ENCODE data around the gene FGFR2. TPM values are rescaled to one million over a fixed set of nuclear protein-coding genes. Genes with fewer than 3 reads are reported as not detected.

Gene FGFR2
- total RNA-seq, 1 experiment from 2014 or later, result 19.7 TPM

DNA sequence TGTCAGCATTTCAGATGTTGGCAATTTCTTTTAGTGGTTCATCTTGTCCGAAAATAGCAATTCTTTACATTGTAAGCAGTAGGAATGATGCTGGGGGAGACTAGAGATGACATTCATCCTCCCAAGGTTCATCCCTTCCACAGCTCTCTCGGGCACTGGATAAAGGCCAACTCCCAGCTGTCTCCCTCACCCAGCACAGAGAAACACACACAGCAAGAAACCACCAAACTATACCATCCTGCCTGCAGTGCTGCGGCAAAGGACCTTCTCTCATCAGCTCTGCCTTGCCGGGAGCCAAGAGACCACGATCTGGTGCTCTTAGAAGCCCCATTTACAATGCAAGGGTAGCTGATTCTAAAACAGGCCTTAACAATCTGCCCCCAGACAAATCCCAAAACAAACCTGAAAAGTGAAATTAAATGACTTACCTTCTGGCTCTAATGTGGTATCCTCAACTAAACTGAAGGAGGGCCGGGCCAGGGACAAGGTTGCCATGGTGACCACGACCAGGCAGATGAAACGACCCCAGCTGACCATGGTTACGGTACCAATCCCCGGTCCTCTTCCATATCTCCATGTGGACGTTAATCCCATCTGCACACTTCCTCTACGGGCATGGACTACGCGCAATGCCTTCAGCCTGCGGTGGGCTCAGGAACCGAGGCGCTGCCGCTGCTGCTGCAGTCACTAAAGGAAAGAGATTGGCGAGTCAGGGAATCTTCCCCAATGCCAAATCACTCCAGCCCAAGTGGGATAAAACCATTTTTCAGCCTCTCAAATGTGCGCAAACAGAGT, 4.8 kb downstream of the FGFR2 start:
- Histone ChIP-seq H3K79me2 (ENCODE audit: insufficient read depth, low read length) (no peaks in the 10 kb centered on the region), H3K9me2 (ENCODE audit: insufficient read depth) (no peaks in the 10 kb centered on the region), H4K20me1 (ENCODE audit: insufficient read depth) (no peaks in the 10 kb centered on the region), H3K27me3 (ENCODE audit: insufficient read depth, low read length) (no peaks in the 10 kb centered on the region), H3K9ac (ENCODE audit: low read length) (no peak overlapping the region), H3K4me3 (replicated peaks in 1 of 2; ENCODE audit: low read depth in 1 of 2, low read length in 2 of 2) (no peak overlapping the region), H3K9me3 (ENCODE audit: control insufficient read depth in 1 of 2, insufficient read depth in 1 of 2, low read depth in 1 of 2, low read length in 2 of 2) (no peaks in the 10 kb centered on the region), H3K36me3 (ENCODE audit: control insufficient read depth in 1 of 2, insufficient read depth in 2 of 2, low read length in 2 of 2) (no peaks in the 10 kb centered on the region), H3K4me2 (ENCODE audit: low read length) (no peak overlapping the region), H3K4me1 (ENCODE audit: control insufficient read depth in 1 of 2, insufficient read depth in 2 of 2, low read length in 2 of 2) (peaks cover 0 to 9% of the 10 kb centered on the region in 2 experiments; a peak in 3 of 4 replicates), H3K27ac (ENCODE audit: low read depth, low read length) (no peak overlapping the region), H2AFZ (ENCODE audit: low read depth, low read length, poor library complexity, severe bottlenecking) (no peak overlapping the region)
- no TSS peak for BruUV-seq (replicated peaks)
- TF ChIP-seq ZBTB33 (IDR thresholded peaks at IDR 0.05; ENCODE audit: extremely low read depth, insufficient replicate concordance, low read length), result no peak
- TF ChIP-seq TCF7L2 (IDR thresholded peaks at IDR 0.05; ENCODE audit: borderline replicate concordance, extremely low read depth, insufficient read depth, insufficient read length), result no peak
- TF ChIP-seq CBX3 (IDR thresholded peaks at IDR 0.05; ENCODE audit: low read depth), result no peak
- TF ChIP-seq POLR2AphosphoS5 (IDR thresholded peaks at IDR 0.05; ENCODE audit: low read depth, low read length), result no peak
- no peak for TF ChIP-seq ZFX (IDR thresholded peaks at IDR 0.05)
- no peak for TF ChIP-seq CEBPB (IDR thresholded peaks at IDR 0.05; ENCODE audit: low read depth)
- no peak for TF ChIP-seq MAX (IDR thresholded peaks at IDR 0.05)
- TF ChIP-seq, protein P1, sequence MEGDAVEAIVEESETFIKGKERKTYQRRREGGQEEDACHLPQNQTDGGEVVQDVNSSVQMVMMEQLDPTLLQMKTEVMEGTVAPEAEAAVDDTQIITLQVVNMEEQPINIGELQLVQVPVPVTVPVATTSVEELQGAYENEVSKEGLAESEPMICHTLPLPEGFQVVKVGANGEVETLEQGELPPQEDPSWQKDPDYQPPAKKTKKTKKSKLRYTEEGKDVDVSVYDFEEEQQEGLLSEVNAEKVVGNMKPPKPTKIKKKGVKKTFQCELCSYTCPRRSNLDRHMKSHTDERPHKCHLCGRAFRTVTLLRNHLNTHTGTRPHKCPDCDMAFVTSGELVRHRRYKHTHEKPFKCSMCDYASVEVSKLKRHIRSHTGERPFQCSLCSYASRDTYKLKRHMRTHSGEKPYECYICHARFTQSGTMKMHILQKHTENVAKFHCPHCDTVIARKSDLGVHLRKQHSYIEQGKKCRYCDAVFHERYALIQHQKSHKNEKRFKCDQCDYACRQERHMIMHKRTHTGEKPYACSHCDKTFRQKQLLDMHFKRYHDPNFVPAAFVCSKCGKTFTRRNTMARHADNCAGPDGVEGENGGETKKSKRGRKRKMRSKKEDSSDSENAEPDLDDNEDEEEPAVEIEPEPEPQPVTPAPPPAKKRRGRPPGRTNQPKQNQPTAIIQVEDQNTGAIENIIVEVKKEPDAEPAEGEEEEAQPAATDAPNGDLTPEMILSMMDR (IDR thresholded peaks at IDR 0.05 in 2 of 3, conservative IDR thresholded peaks at IDR 0.05 in 1 of 3; ENCODE audit: borderline replicate concordance in 1 of 3, insufficient read depth in 1 of 3, low read depth in 2 of 3, low read length in 2 of 3), result no peak
- no peak for TF ChIP-seq POLR2A (IDR thresholded peaks at IDR 0.05; ENCODE audit: borderline replicate concordance, extremely low read depth, insufficient read depth, insufficient read length)
- TF ChIP-seq EZH2 (IDR thresholded peaks at IDR 0.05), result no peak
- no peak for TF ChIP-seq EZH2phosphoT487 (IDR thresholded peaks at IDR 0.05; ENCODE audit: borderline replicate concordance)
- DNase-seq (ENCODE audit: low read depth, low spot score) (no peak), ATAC-seq (no peak)
- ChIA-PET POLR2A (no interaction called here), CTCF (interaction anchor here (2.2 kb wide), 1 partner anchor 16 kb away, joined by 7 read pairs; no protein-coding TSS in a partner anchor), RAD21 (ENCODE audit: low non-redundant PET in 1 of 2, low total read pairs in 2 of 2, uncharacterized antibody in 2 of 2, unreplicated experiment in 2 of 2) (no interaction called here)
- intact Hi-C loops (cut with micrococcal nuclease), result no loop called here
